ENCODE data around the gene ACBD7. TPM values are rescaled to one million over a fixed set of nuclear protein-coding genes. Genes with fewer than 3 reads are reported as not detected.

Gene ACBD7
- total and polyA plus RNA-seq, 2 donors (not counting 1 experiment from before 2014, with no cell fraction given) = 0.09 to 0.54 TPM

DNA sequence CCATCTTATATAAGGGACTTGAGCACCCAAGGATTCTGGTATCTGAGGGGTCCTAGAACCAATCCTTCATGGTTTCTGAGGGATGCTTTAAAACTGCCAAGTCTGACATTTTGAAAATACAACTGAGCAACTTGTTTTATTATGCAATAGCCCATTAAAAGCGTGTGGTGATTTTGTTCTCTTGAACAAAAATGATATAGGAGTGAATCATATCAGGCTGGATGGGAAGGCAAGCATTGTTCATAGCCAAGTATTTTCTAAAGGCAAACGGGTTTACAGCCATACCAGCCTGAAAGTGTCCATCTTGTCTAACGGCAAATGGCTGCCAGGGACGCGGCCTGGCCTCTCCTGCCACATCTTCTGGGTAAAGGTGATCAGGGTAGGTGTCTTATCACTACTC is 31.9 kb upstream of the ACBD7 start:
- 100% methylated on average over 2 of the region's 5 CpGs for WGBS (ENCODE audit: insufficient coverage)

DNA sequence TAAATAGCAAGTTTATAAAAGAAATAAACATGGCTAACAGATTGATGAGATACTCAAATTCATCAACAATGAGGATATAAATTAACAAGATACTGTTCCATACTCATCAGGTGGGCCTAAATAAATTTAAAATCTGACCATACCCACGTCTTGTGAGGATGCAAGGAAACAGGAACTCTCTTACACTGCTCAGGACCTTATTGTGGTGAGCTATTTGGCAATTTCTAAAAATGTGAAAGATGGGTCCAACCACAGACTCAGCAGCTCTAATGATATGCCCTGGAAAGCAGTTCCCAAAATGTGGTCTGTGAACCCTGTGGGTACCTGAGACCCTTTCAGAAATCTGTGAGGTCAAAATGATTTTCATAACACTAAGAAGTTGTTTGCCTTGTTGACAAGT is 30.0 kb upstream of the ACBD7 start:
- TF ChIP-seq EZH2 (IDR thresholded peaks at IDR 0.05; ENCODE audit: borderline replicate concordance, insufficient read depth, low read depth, low read length, poor library complexity, severe bottlenecking) = no peak
- TF ChIP-seq, protein P1, sequence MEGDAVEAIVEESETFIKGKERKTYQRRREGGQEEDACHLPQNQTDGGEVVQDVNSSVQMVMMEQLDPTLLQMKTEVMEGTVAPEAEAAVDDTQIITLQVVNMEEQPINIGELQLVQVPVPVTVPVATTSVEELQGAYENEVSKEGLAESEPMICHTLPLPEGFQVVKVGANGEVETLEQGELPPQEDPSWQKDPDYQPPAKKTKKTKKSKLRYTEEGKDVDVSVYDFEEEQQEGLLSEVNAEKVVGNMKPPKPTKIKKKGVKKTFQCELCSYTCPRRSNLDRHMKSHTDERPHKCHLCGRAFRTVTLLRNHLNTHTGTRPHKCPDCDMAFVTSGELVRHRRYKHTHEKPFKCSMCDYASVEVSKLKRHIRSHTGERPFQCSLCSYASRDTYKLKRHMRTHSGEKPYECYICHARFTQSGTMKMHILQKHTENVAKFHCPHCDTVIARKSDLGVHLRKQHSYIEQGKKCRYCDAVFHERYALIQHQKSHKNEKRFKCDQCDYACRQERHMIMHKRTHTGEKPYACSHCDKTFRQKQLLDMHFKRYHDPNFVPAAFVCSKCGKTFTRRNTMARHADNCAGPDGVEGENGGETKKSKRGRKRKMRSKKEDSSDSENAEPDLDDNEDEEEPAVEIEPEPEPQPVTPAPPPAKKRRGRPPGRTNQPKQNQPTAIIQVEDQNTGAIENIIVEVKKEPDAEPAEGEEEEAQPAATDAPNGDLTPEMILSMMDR (IDR thresholded peaks at IDR 0.05) = no peak
- H3K27ac ChIP-seq (ENCODE audit: low read length in 2 of 2) = no peak overlapping the region
- H3K9ac ChIP-seq (ENCODE audit: low read length) = no peak overlapping the region
- no peaks in the 10 kb centered on the region for H3K79me2 ChIP-seq (ENCODE audit: control insufficient read depth, insufficient read depth, low read length)
- ChIA-PET CTCF (interaction anchor here (1.3 to 5.1 kb wide), 2 partner anchors 13 to 19 kb away, joined by 3 to 25 read pairs; no protein-coding TSS in a partner anchor), POLR2A (no interaction called here)
- peaks cover 0 to 16% of the 10 kb centered on the region in 2 experiments for H3K36me3 ChIP-seq (replicated peaks in 1 of 2; ENCODE audit: control extremely low read depth in 1 of 2, control insufficient read depth in 1 of 2, extremely low read depth in 1 of 2, insufficient read depth in 2 of 2, low read length in 1 of 2)
- H3K27me3 Mint-ChIP-seq = no peaks in the 10 kb centered on the region
- H3K9me3 Mint-ChIP-seq (ENCODE audit: insufficient read depth) = no peaks in the 10 kb centered on the region
- no CpG with 5 or more reads among the region's 1 CpG for WGBS (ENCODE audit: insufficient coverage)
- no peaks in the 10 kb centered on the region for H4K20me1 ChIP-seq (ENCODE audit: control insufficient read depth, insufficient read depth, low read length, poor library complexity, severe bottlenecking)
- H3K4me2 ChIP-seq (replicated peaks; ENCODE audit: low read depth, low read length, poor library complexity, severe bottlenecking) = no peak overlapping the region
- H3K4me1 ChIP-seq (ENCODE audit: control insufficient read depth in 2 of 2, insufficient read depth in 2 of 2, low read length in 2 of 2) = no peaks in the 10 kb centered on the region
- no peaks in the 10 kb centered on the region for H3K27me3 ChIP-seq (replicated peaks in 1 of 4; ENCODE audit: control extremely low read depth in 1 of 4, control insufficient read depth in 3 of 4, insufficient read depth in 4 of 4, low read length in 3 of 4)
- intact Hi-C loops (cut with micrococcal nuclease) = no loop called here
- peaks cover 10% of the 10 kb centered on the region for H3K4me1 Mint-ChIP-seq
- no peaks in the 10 kb centered on the region for H3K9me3 ChIP-seq (ENCODE audit: control extremely low read depth in 1 of 3, control insufficient read depth in 2 of 3, insufficient read depth in 1 of 3, low read length in 2 of 3)
- ATAC-seq (ENCODE audit: low read depth) (no peak), DNase-seq (no peak)
- H3K27ac Mint-ChIP-seq = no peak overlapping the region
- H3K4me3 Mint-ChIP-seq = no peak overlapping the region
- H3K4me3 ChIP-seq (ENCODE audit: control extremely low read depth in 1 of 5, extremely low read depth in 1 of 5, insufficient read depth in 1 of 5, low read depth in 2 of 5, low read length in 4 of 5) = no peak overlapping the region
- H2AFZ ChIP-seq (ENCODE audit: insufficient read depth, low read depth, low read length, poor library complexity, severe bottlenecking) = no peak overlapping the region

More for the DNA sequence above, 31.9 kb upstream of the ACBD7 start:
- Mint-ChIP-seq H3K27me3 (no peaks in the 10 kb centered on the region), H3K27ac (no peak overlapping the region), H3K4me1 (peaks cover 10% of the 10 kb centered on the region), H3K4me3 (no peak overlapping the region), H3K9me3 (ENCODE audit: insufficient read depth) (no peaks in the 10 kb centered on the region)
- Histone ChIP-seq H3K4me2 (replicated peaks; ENCODE audit: low read depth, low read length, poor library complexity, severe bottlenecking) (no peak overlapping the region), H3K9me3 (ENCODE audit: control extremely low read depth in 1 of 3, control insufficient read depth in 2 of 3, insufficient read depth in 1 of 3, low read length in 2 of 3) (no peaks in the 10 kb centered on the region), H3K27me3 (replicated peaks in 1 of 4; ENCODE audit: control extremely low read depth in 1 of 4, control insufficient read depth in 3 of 4, insufficient read depth in 4 of 4, low read length in 3 of 4) (no peaks in the 10 kb centered on the region), H3K4me1 (ENCODE audit: control insufficient read depth in 2 of 2, insufficient read depth in 2 of 2, low read length in 2 of 2) (no peaks in the 10 kb centered on the region), H3K36me3 (replicated peaks in 1 of 2; ENCODE audit: control extremely low read depth in 1 of 2, control insufficient read depth in 1 of 2, extremely low read depth in 1 of 2, insufficient read depth in 2 of 2, low read length in 1 of 2) (peaks cover 0 to 17% of the 10 kb centered on the region in 2 experiments), H3K27ac (ENCODE audit: low read length in 2 of 2) (no peak overlapping the region), H3K79me2 (ENCODE audit: control insufficient read depth, insufficient read depth, low read length) (no peaks in the 10 kb centered on the region), H2AFZ (ENCODE audit: insufficient read depth, low read depth, low read length, poor library complexity, severe bottlenecking) (no peak overlapping the region), H4K20me1 (ENCODE audit: control insufficient read depth, insufficient read depth, low read length, poor library complexity, severe bottlenecking) (no peaks in the 10 kb centered on the region), H3K4me3 (ENCODE audit: control extremely low read depth in 1 of 5, extremely low read depth in 1 of 5, insufficient read depth in 1 of 5, low read depth in 2 of 5, low read length in 4 of 5) (no peak overlapping the region), H3K9ac (ENCODE audit: low read length) (no peak overlapping the region)
- POLR2A ChIA-PET = no interaction called here
- CTCF ChIA-PET = interaction anchor here (2.2 kb wide), 1 partner anchor 14 kb away, joined by 6 read pairs; no protein-coding TSS in a partner anchor
- no peak for ATAC-seq (ENCODE audit: low read depth)
- DNase-seq = no peak
- intact Hi-C loops (cut with micrococcal nuclease) = no loop called here
- no peak for TF ChIP-seq EZH2 (IDR thresholded peaks at IDR 0.05; ENCODE audit: borderline replicate concordance, insufficient read depth, low read depth, low read length, poor library complexity, severe bottlenecking)
- TF ChIP-seq, protein P1 (IDR thresholded peaks at IDR 0.05) = no peak
